Measurements from ENCODE around the gene AMACR.

Gene AMACR

DNA sequence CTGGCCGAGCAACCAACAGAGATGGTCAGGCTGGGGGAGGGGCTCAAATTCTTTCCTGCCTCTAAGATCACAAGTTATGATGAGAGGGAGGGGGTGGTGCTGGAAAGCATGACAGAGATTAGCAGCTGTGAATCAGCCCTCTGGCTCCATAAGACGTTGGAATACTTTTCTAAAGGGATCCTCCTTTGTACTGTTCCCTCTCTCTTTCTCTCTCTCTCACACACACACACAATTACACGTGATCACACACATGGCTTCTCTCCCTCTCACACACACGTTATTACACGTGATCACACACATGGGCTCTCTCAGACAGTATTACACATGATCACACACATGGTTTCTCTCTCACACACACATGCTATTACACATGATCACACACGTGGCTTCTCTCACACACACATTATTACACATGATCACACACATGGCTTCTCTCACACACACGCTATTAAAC, 23.2 kb downstream of the AMACR start, which contains the start of gene SLC45A2:
SLC45A2 (minus strand) TSS at position 23 of the 454 bp plus-strand sequence. CDS start 110 bp downstream, outside the sequence.
- TF ChIP-seq, protein P1, sequence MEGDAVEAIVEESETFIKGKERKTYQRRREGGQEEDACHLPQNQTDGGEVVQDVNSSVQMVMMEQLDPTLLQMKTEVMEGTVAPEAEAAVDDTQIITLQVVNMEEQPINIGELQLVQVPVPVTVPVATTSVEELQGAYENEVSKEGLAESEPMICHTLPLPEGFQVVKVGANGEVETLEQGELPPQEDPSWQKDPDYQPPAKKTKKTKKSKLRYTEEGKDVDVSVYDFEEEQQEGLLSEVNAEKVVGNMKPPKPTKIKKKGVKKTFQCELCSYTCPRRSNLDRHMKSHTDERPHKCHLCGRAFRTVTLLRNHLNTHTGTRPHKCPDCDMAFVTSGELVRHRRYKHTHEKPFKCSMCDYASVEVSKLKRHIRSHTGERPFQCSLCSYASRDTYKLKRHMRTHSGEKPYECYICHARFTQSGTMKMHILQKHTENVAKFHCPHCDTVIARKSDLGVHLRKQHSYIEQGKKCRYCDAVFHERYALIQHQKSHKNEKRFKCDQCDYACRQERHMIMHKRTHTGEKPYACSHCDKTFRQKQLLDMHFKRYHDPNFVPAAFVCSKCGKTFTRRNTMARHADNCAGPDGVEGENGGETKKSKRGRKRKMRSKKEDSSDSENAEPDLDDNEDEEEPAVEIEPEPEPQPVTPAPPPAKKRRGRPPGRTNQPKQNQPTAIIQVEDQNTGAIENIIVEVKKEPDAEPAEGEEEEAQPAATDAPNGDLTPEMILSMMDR (IDR thresholded peaks at IDR 0.05; ENCODE audit: insufficient read depth, low read depth, low read length, missing control alignments): no peak
- no peak for DNase-seq (ENCODE audit: low read depth)
- no peak within 1 kb of the TSS for H3K4me3 ChIP-seq (ENCODE audit: low read depth, low read length)

DNA sequence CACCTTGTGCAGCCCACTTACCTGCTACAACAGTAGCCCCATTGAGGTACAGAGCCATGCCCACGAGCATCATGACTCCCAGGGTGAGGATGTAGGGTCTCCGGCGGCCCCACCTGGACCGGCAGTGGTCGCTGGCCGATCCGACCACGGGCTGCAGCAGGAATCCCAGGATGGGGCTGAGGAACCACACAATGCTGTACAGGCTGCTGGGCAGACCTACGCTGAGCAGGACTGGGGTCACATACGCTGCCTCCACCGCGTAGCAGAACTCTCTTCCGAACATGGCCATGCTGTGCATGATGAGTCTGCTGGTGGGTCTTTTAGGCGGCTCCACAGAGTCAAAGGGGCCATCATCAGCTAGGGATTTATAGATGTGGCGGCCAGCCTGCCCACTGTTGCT, 23.7 kb downstream of the AMACR start:
- no peak for DNase-seq (ENCODE audit: low read depth)
- TF ChIP-seq, protein P1 (IDR thresholded peaks at IDR 0.05; ENCODE audit: insufficient read depth, low read depth, low read length, missing control alignments): no peak
- H3K4me3 ChIP-seq (ENCODE audit: low read depth, low read length): no peak overlapping the region

DNA sequence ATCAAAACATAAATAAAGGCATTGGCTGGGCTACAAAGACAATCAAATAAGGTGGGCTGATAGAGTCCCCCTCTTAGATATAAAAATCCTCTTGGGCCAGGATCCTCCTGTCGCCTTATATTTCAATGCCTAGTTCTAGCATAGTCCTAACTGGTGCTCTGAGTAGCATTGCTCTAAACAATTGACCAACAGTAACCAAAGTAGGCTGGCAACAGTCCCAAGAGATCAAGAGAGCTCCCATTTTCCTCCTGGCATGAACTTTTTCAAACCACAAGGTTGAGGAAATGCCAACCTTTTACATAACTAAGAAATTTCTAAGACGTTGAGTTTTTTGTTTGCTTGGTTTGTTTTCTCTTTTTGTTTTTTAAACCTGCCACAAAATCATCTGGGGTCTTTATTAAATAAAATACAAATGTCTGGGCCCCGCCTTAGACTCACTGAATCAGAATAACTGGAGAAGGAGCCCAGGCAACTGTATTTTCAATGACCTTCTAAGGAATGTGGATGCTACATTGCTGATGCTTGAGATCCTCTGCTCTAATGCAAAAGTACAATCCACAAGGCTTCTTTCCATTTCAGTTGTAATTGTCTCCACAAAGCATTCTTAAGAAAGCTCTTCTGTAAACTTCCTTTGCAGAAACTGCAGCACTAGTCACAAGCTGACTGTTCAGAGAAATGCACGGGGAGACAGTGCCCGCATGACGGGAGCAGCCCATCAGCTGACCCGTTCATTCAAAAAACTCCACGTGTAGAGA, 26.3 kb downstream of the AMACR start:
- H3K4me3 ChIP-seq (ENCODE audit: low read depth, low read length): no peak overlapping the region
- TF ChIP-seq, protein P1 (IDR thresholded peaks at IDR 0.05; ENCODE audit: insufficient read depth, low read depth, low read length, missing control alignments): no peak
- DNase-seq (ENCODE audit: low read depth): no peak

DNA sequence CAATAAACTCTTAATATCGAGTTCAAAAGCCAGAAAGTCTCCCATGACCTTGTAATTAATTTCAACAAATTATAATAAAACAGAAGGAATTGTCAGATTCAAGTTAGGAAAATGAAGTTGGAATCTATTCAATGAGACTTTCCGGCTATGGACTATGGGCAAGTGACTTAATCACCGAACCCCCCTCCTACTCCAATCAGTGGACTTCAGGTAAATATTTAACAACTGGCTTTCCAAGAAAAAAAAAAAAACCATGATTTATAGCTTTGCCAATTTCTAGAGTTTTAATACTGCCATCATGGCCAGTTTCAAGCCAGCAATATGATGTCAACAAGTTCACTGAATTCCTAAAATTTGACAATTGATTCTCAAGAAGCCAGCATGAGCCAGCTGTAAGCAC, 27.8 kb downstream of the AMACR start:
- DNase-seq (ENCODE audit: low read depth): no peak
- TF ChIP-seq, protein P1 (IDR thresholded peaks at IDR 0.05; ENCODE audit: insufficient read depth, low read depth, low read length, missing control alignments): no peak
- no peak overlapping the region for H3K4me3 ChIP-seq (ENCODE audit: low read depth, low read length)

DNA sequence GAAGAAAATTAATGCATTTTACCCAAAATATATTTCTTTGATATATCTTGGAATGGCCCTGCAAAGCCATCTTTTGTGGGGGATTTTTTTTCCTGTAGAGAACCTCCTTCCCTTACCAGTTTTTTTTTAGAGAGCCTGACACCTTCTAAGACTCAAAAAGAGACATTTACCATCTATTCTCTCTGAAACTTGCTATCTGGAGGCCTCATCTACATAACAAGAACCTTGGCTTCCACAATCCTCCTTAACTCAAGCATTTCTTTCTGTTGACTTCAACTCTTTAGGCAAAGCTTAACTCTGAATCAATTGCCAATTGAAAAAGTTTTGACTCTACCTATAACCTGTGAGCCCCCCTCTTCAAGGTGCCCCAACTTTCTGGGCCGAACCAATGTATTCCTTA, 29.5 kb downstream of the AMACR start:
- H3K4me3 ChIP-seq (ENCODE audit: low read depth, low read length): no peak overlapping the region
- no peak for DNase-seq (ENCODE audit: low read depth)
- TF ChIP-seq, protein P1 (IDR thresholded peaks at IDR 0.05; ENCODE audit: insufficient read depth, low read depth, low read length, missing control alignments): no peak

DNA sequence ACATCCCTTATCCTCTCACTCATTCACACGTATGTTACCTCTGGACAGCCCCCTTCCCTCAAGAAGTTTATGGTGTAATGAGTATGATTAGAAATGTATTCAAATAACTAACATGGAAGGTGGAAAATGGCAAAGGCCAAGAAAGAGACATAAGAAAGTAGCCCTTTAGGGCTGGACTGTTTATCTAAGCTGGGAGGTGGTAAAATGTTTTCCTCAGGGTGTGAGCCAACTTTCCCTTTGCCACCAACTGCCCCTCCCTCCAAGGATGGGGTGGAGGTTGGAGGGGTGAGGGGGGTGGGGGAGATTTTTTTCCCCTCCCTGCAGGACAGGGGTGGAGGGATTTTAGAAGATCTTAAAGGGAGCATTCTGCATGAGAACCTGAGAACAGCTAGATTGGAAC, 31.5 kb downstream of the AMACR start:
- DNase-seq (ENCODE audit: low read depth): no peak
- no peak overlapping the region for H3K4me3 ChIP-seq (ENCODE audit: low read depth, low read length)
- TF ChIP-seq, protein P1 (IDR thresholded peaks at IDR 0.05; ENCODE audit: insufficient read depth, low read depth, low read length, missing control alignments): no peak

DNA sequence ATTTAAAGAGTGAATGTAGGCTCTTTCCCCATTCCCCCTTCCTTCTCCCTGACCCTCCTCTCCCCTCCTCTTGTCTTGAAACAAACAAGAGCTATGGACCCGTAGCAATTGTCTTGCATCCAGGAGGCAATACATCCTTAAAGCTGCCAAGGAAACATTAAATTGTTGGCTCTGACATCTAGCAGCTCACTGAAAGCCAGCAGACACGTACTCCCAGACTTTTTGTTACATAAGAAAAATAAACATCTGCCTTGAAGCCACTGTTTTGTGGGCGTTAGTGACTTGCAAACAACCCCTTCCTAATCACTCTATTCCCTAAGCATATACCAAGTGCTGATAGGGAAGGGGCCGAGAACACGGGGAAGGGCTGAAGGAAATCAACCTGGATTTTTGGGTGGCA, 32.0 kb downstream of the AMACR start:
- H3K4me3 ChIP-seq (ENCODE audit: low read depth, low read length): no peak overlapping the region
- DNase-seq (ENCODE audit: low read depth): no peak
- TF ChIP-seq, protein P1 (IDR thresholded peaks at IDR 0.05; ENCODE audit: insufficient read depth, low read depth, low read length, missing control alignments): no peak
